ENCODE results near the gene PYCR2.
"Not testable (repeated sequence)": the region's sequence is repeated elsewhere in the genome, so short reads cannot be mapped to it uniquely, and the experiment has no call there.

PYCR2 gene

DNA sequence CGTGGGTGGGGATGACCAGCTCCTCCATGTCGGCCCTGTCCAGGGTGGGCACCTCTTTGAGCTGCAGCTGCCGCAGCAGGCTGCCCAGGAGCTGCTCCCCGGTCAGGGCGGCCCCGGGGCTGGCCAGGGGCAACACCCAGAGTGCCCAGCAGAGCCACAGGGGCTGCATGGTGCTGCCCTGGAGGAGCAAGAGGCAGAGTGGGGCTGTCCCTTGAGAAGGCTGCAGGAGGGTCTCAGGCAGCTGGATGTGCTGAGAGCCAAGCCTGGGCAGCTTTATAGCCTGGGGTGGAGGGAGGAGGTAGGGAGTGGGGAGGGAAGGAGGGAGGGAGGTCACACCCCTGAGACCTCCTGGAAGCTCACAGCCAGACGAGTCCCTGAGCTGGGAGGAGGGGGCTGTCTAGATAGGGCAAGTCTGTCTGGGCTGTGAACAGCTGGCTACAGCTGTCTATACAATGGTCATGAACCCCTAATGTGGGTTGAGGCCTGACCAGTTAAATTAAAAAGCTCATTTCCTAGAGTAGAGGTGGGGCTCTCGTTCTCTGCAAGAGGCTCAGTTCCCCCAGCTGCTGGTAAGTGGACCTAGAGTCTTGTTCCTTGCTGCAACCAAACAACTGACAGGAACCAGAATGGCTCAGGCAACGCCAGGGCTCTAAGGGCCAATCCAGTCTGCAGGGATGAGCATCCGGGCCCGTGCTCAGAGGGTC lies 35.0 kb downstream of the PYCR2 start, which contains the start of gene LEFTY1:
Gene LEFTY1, minus strand, starts transcription at position 249 of the 704 bp plus-strand sequence. Its CDS starts 80 bp downstream, at position 169.
- DNase-seq: no peak

DNA sequence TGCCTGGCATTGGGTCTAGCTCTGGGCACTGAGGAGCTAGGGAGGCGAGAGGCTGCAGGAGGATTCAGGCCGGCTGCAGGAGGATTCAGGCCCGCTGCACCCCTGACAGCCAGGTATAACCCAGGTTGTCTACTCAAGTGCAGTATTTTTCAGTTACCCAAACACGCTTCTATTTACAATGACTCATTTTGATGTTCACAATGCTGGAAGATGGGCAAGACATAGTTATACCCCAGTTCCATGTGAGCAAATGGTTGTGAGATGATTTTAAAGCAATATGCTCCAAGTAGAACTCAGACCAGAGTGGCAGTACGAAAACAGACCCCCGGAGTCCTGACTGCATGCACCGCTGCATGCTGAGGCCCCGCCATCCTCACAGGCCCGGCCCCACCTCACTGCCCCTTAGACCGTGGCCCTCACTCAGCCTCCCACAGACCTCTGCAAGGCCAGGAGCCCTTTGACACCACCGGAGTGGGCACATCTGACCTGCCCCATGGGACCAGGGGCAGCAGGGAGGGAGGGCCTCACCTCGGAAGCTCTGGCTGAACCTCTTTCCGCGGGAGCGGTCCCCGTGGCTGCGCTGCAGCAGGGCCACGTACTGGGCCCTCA lies 35.7 kb downstream of the PYCR2 start:
- DNase-seq: no peak

DNA sequence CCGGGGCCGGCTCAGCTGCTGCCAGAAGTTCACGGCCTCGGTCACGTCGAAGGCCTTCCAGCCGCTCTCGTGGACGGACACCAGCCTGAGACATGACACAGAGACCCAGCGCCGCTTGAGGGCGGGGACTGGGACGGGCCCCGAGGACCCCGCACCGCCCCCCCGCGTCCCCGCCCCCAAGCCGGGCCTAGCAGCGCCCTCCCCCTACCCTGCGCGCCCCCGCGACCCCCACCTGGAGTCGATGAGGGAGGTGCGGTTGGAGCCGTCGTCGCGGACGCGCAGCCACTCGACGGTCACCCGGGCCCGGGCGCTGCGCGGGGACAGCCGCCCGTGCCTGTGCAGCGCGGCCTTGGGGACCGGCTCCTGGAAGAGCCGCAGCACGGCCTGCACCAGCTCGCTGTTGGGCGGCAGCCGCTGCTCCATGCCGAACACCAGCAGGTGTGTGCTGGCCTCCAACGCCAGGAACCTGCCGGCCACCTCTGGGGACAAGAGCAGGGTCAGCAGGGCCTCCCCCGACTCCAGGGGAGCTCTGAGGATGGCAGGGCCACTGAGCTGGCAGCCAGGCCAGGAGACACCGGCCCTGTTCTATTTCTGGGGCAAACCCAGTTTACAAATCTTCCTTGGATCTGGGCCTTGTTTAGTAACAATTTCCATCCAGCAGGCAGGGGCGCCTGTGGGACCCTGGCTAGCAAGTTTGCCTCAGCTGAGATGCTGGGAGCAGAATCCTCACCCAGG lies 36.3 kb downstream of the PYCR2 start:
- not testable (repeated sequence) for DNase-seq

DNA sequence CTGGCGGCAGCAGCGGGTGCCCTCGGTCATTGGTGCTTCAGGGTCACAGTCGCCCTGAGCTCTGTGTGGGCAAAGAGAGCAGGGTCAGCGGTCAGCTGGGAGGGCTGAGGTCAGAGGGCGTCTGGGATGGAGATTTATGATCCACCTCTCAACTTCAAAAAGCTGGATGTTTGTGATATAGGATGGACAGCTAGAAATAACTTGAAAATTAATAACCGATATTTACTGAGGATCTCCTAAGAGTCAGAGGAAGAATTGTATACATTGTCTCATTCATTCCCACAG lies 37.1 kb downstream of the PYCR2 start:
- no peak for DNase-seq

DNA sequence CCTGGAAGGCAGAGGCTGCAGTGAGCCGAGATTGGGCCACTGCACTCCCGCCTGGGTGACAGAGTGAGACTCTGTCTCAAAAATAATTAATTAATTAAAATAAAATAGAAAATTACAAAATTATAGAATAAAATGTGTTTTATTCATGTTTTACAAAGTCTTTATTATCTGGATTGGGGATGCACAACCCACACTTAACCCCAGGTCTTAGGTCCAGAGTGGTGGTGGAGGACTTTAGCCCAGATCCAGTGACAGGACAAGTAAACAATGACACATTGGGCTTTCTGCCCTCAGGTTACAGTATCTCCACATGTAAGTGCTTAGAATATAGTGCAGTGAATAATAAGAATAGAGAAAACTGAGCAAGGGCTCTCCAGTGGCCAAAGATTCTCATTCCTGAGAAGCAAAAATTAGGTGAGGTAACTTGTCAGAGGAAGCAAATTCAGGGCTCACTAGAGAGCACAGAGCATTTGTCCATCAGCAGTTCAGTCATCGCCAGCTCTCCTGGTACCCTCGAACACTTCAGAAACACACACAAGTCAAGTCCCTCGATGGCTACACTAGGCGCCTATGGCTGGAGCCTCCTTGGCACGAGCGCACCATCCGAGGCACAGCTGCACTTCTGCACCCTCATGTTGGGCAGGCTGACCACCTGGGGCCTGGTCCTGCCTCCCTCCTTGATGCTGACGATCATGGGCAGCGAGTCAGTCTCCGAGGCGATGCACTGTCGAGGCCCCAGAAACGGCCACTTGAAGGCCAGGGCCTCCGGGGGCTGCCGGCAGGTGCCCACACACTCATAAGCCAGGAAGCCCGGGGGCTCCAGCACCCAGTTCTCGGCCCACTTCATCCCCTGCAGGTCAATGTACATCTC lies 37.7 kb downstream of the PYCR2 start:
- DNase-seq: no peak

GRCh38 chr1:225885336-225885735 lies 38.7 kb downstream of the PYCR2 start:
- no peak for DNase-seq

GRCh38 chr1:225883616-225884265 lies 40.3 kb downstream of the PYCR2 start:
- DNase-seq: no peak

DNA sequence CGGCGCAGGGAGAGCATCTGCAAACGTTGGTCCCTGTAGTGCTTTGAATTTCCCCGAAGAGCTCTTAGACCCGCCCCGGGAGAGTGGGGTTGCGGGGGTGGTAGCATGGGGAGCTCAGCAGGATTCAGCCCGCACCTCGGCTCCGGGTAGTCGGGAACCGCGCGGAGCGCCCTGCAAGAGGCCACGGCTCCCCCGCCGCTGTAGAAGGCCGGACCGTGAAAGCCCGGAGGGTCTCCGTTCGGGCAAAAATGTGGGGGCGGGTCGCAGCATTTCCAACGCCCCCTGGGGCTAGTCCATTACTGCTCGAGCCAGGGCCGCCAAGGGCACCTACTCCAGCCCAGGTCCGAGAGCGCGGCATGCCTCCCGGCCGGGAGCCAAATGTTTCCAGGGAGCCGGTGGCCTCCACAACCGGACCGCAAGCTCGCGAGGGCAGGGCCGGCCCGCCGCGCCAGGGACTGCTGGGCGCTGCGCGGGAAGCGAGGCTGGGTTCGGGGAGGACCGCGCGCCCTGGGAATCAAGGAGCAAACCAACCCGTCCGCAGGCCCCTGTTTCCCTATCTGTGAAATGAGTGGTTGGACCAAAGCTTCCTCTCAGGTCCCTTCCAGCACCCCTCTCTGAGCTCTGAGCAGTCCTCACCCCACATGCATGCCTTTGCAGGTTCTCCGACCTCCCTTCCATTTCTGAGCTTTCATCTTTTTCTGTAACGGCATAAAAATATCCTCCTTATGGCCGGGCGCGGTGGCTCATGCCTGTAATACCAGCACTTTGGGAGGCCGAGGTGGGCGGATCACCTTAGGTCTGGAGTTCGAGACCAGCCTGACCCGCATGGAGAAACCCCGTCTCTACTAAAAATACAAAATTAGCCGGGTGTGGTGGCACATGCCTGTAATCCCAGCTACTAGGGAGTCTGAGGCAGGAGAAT lies 41.1 kb downstream of the PYCR2 start:
- DNase-seq: peak; percentile 16

DNA sequence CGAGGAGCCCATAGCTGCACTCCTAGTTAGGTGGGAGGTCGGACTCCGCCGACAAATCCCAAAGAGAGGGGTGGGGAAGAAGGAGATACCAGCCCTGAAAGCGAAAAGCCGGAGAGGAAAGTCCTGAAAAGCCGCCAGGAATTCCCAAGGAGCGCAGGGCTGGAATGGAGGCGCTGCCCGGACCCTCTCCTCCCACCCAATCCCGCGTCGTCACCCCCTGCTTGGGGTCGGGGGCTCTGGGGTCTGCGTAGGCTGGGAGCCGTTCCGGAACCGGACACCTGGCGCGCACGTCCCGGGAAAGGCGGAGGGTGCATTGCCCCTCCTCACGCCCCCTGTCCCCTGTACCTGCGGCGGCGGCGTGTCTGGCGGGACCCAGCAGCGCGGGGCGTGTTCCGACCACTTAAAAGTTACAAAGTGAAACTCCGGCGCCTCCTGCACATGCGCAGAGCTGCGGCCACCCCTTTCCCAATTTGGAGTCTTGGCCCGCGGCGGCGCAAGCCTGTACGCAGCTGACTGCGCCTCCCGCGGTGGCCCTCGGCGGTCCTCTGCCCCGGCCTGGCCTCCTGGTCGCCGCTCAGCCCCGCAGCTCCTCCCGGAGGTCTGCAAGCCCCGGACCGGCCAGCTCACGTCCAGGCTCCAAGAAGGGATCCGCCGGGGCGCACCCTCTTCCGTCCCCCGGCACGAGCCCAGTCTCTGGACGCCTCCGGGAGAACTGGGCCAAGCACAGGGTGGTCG lies 41.9 kb downstream of the PYCR2 start, which contains the start of gene TMEM63A:
Gene TMEM63A, minus strand, starts transcription at position 422 of the 735 bp plus-strand sequence. CDS start 4,800 bp downstream, outside the sequence.
- DNase-seq: peak; percentile 90

- DNase-seq: peak; percentile 32
These were observed 42.7 kb downstream of the PYCR2 start for GRCh38 chr1:225881081-225881958.

DNA sequence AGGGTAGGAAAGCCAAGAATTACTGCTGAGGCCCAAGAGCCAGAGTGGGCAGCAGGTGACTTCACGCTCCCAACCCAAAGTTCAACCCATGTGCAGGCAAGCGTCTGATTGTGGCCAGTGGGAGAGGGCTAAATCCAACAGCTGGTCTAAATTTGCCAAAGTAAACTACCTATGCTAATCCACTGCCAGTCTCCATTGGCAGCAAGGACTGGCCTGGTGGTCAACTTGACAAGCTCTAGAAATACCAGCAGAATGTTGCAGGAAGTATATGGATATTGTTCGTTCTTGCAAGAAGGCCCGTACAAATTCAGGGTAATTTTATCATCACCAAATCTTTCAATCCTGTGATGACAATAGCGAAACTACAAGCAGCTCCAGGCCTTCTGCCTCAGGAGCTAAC lies 43.4 kb downstream of the PYCR2 start:
- DNase-seq: no peak

- DNase-seq: no peak
These were observed 43.8 kb downstream of the PYCR2 start for GRCh38 chr1:225880222-225880588.

GRCh38 chr1:225879521-225880221 lies 44.4 kb downstream of the PYCR2 start:
- DNase-seq: peak; percentile 28

- DNase-seq: no peak
These were observed 45.8 kb downstream of the PYCR2 start for GRCh38 chr1:225878282-225878681.

DNA sequence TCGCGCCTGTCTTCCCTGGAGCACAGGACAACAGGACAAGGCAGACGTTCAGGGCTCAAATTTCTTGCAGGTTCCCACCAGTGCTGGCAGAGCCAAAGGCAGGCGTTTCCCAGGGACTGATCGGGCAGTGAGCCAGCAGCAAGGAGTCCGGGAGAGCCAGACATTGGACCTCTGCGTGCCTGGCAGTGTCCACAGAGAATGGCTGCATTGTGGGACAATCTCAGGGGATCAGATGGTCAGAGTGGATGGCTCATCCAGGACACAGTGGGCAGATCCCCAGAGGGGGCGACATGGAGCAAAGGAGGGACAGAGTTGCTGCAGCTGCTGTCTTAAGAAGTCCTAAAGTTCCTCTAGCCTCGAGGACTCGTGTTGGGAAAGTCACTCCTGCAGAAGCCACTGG lies 46.5 kb downstream of the PYCR2 start:
- DNase-seq: peak; percentile 28

DNA sequence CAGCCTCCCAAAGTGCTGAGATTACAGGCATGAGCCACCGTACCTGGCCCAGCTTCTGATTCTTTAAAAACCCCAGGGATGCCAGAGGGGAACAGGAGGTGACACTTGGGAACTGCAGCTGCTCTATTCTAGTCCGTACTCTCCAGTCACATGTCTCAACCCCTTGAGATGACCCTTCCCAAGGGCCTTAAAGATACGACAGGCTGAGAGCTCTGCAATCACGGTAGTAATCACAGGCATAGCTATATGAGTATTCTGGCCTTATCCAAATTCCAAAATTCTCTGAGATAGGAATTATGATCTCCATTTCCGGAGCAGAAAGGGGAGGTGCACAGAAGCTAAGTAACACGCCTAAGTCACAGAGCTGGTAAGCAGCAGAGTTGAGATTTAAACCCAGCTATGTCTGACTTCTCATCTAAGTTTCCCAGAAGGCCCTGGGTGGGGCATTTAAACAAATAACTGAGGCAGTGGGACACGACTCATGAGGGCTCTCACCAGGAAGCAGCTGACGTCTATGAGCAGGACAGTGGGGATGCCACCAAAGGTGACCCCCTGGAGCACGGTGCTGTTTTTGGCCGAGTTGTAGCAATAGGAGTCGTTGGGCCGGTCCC lies 47.0 kb downstream of the PYCR2 start:
- no peak for DNase-seq

DNA sequence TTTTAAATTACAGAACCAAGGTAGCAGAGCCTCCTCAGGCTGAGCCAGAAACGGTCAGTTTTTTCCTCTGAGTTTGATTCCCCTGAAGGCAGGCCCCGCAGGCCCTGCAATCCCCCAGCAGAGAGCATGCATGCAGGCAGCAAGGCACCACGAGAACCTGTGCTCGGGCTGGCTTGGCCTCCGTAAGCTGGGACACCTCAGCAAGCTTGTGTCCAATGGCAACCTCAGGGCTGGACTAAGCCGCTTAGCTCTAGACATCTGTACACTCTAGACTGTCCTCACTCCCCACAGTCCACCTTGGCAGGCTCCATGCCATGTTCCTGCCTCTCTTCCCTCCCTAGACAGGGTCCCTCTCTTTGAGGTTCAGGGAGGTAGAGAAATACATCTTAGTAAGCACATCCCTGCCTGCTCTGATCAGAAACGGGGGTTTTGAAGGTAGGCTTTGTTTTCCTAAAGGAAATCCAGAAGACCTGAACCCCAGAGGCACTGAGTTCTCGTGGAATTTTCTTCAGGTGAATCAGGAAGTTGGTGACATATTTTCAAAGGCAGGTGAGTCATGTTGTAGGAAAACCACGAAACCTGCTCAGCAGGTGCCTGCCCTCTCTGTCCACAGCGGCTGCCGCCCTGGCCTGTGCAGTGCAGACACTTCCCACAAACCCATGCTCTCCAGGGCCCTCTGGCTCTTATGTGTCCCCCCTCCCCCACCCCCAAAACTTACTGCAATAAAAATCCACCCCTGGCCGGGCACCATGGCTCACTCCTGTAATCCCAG lies 48.8 kb downstream of the PYCR2 start:
- no peak for DNase-seq

GRCh38 chr1:225874431-225874830 lies 49.6 kb downstream of the PYCR2 start:
- no peak for DNase-seq

Data from effector CD4-positive, alpha-beta T cell (primary cell).